ENCODE measurements around the gene MPEG1. TPM values are rescaled to one million over a fixed set of nuclear protein-coding genes. Genes with fewer than 3 reads are reported as not detected.

Gene MPEG1
- total RNA-seq, 1 experiment from 2014 or later = not detected

- H3K27me3 ChIP-seq (replicated peaks; ENCODE audit: control insufficient read depth, insufficient read depth, low read length) = no peaks in the 10 kb centered on the region
- no peaks in the 10 kb centered on the region for H3K4me1 ChIP-seq
- Mint-ChIP-seq H3K36me3 (ENCODE audit: insufficient read depth, unreplicated experiment) (no peaks in the 10 kb centered on the region), H3K27me3 (ENCODE audit: insufficient read depth, unreplicated experiment) (peaks cover 18% of the 10 kb centered on the region), H3K27ac (ENCODE audit: unreplicated experiment) (no peak overlapping the region), H3K4me3 (ENCODE audit: unreplicated experiment) (no peak overlapping the region), H3K9me3 (ENCODE audit: unreplicated experiment) (no peaks in the 10 kb centered on the region), H3K4me1 (ENCODE audit: low read depth, unreplicated experiment) (no peaks in the 10 kb centered on the region)
- no peak overlapping the region for H3K4me3 ChIP-seq (ENCODE audit: low read depth, low read length)
- intact Hi-C loops (cut with micrococcal nuclease; ENCODE audit: unreplicated experiment) = no loop called here
- H3K36me3 ChIP-seq (ENCODE audit: control insufficient read depth, insufficient read depth, low read length) = no peaks in the 10 kb centered on the region
- H3K9me3 ChIP-seq = no peaks in the 10 kb centered on the region; the same call in 1 of the 2 replicates
- CTCF ChIA-PET = no interaction called here
- POLR2A ChIA-PET = no interaction called here
- BruUV-seq (replicated peaks) = no TSS peak
- no peak for DNase-seq
- TF ChIP-seq CTCF (IDR thresholded peaks at IDR 0.05; ENCODE audit: insufficient read depth in 1 of 2, low read depth in 1 of 2, low read length in 1 of 2, severe bottlenecking in 1 of 2, unreplicated experiment in 1 of 2) = no peak
Observed at GRCh38 chr11:59247531-59248227, 35.0 kb upstream of the MPEG1 start.

- no TSS peak for BruUV-seq (replicated peaks)
- POLR2A ChIA-PET = no interaction called here
- Mint-ChIP-seq H3K27ac (ENCODE audit: unreplicated experiment) (no peak overlapping the region), H3K36me3 (ENCODE audit: insufficient read depth, unreplicated experiment) (no peaks in the 10 kb centered on the region), H3K27me3 (ENCODE audit: insufficient read depth, unreplicated experiment) (peaks cover 6% of the 10 kb centered on the region), H3K4me1 (ENCODE audit: low read depth, unreplicated experiment) (no peaks in the 10 kb centered on the region), H3K9me3 (ENCODE audit: unreplicated experiment) (peaks cover 22% of the 10 kb centered on the region), H3K4me3 (ENCODE audit: unreplicated experiment) (no peak overlapping the region)
- no peak for DNase-seq
- no peaks in the 10 kb centered on the region for H3K36me3 ChIP-seq (ENCODE audit: control insufficient read depth, insufficient read depth, low read length)
- no peaks in the 10 kb centered on the region for H3K27me3 ChIP-seq (replicated peaks; ENCODE audit: control insufficient read depth, insufficient read depth, low read length)
- intact Hi-C loops (cut with micrococcal nuclease; ENCODE audit: unreplicated experiment) = no loop called here
- no peaks in the 10 kb centered on the region for H3K4me1 ChIP-seq
- no peak for TF ChIP-seq CTCF (IDR thresholded peaks at IDR 0.05; ENCODE audit: insufficient read depth in 1 of 2, low read depth in 1 of 2, low read length in 1 of 2, severe bottlenecking in 1 of 2, unreplicated experiment in 1 of 2)
- no peak overlapping the region for H3K4me3 ChIP-seq (ENCODE audit: low read depth, low read length)
- peaks cover 22% of the 10 kb centered on the region for H3K9me3 ChIP-seq
- CTCF ChIA-PET = no interaction called here
Observed at GRCh38 chr11:59243633-59244032, 30.9 kb upstream of the MPEG1 start.

- intact Hi-C loops (cut with micrococcal nuclease; ENCODE audit: unreplicated experiment) = no loop called here
- Histone ChIP-seq H3K27me3 (replicated peaks; ENCODE audit: control insufficient read depth, insufficient read depth, low read length) (no peaks in the 10 kb centered on the region), H3K4me1 (no peaks in the 10 kb centered on the region), H3K9me3 (peaks cover 22% of the 10 kb centered on the region), H3K36me3 (ENCODE audit: control insufficient read depth, insufficient read depth, low read length) (no peaks in the 10 kb centered on the region), H3K4me3 (ENCODE audit: low read depth, low read length) (no peak overlapping the region)
- ChIA-PET CTCF (no interaction called here), POLR2A (no interaction called here)
- Mint-ChIP-seq H3K36me3 (ENCODE audit: insufficient read depth, unreplicated experiment) (no peaks in the 10 kb centered on the region), H3K9me3 (ENCODE audit: unreplicated experiment) (peaks cover 44% of the 10 kb centered on the region), H3K4me1 (ENCODE audit: low read depth, unreplicated experiment) (no peaks in the 10 kb centered on the region), H3K4me3 (ENCODE audit: unreplicated experiment) (no peak overlapping the region), H3K27ac (ENCODE audit: unreplicated experiment) (no peak overlapping the region), H3K27me3 (ENCODE audit: insufficient read depth, unreplicated experiment) (peaks cover 3% of the 10 kb centered on the region)
- no peak for TF ChIP-seq CTCF (IDR thresholded peaks at IDR 0.05; ENCODE audit: insufficient read depth in 1 of 2, low read depth in 1 of 2, low read length in 1 of 2, severe bottlenecking in 1 of 2, unreplicated experiment in 1 of 2)
- DNase-seq = no peak
- BruUV-seq (replicated peaks) = no TSS peak
Observed at GRCh38 chr11:59240322-59240721, 27.6 kb upstream of the MPEG1 start.

Data from Caco-2 (cell line).